Measurements from ENCODE around the gene TXNRD2.

DNA sequence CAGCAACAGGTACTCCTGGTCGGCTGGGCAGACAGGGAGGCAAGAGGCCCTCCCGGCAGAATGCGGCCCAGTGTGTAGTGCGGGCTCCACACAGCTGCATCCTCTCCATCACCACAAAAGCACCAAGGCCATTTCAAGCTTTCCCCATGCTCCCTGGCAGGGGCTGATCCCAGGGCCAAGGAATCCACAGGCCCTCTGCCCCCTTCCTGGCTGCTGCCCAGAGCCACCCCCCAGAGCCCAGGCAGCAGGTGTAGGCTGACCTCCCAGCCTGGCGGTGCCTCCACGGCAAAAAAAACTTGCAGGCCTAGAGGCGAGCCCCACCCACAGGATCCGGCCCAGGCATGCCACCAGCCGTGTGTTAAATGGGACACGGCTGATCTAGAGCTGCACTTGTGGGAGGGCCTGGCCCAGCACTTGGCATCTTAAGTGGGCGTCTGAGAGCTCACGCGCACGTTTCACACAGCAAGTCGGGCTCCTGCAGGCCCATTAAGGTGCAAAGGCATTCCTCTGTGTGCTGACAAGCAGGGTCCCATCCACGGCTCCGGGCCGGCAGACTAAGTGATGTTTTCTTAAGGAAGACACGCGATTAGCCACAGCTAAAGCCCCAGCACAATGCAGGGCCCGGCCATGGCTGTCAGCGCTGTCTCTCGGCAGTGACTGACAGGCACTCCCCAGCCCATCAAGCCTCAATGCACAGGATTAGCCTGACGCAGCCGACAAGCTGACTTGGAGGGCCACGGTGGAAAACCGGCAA, 67.1 kb downstream of the TXNRD2 start:
- no peak for TF ChIP-seq CTCF (conservative IDR thresholded peaks at IDR 0.05; ENCODE audit: low read length)
- TF ChIP-seq EZH2phosphoT487 (IDR thresholded peaks at IDR 0.05; ENCODE audit: borderline replicate concordance, low read depth, low read length) = no peak

Data from OCI-LY7 (cell line).